Ovary (tissue), 3 donors: ENCODE results near the gene FAM83E.

Source experiments
- CTCF ChIP-seq, 3 donors: fragments of 450-650 bp in 2 of 3; fragments of 200-600 bp in 1 of 3; IDR thresholded peaks; one replicate each; pipeline versions ENCODE4 v1.5.1 to v1.8.0; 2016 to 2022; ENCODE audit warnings: antibody characterized with exemption in 3 of 3, mild to moderate bottlenecking in 1 of 3
- EP300 ChIP-seq: sonication (generic); formaldehyde crosslinking; IDR thresholded peaks from one replicate; pipeline ENCODE4 v1.6.1; 2017; ENCODE audit warnings: antibody characterized with exemption
- POLR2A ChIP-seq: fragments of 450-650 bp; IDR thresholded peaks from one replicate; pipeline ENCODE4 v1.6.1; 2017; ENCODE audit warnings: antibody characterized with exemption, mild to moderate bottlenecking, moderate library complexity
- donor health status: DM: no; HTN: no; CAD: no.

- TF ChIP-seq CTCF (IDR thresholded peaks at IDR 0.05) (no peak), EP300 (no peak), POLR2A (no peak)
These were observed 45.1 kb downstream of the FAM83E start for GRCh38 chr19:48569814-48570213.
